Measurements from ENCODE around the gene CSN2. TPM values are rescaled to one million over a fixed set of nuclear protein-coding genes. Genes with fewer than 3 reads are reported as not detected.

CSN2 gene
- total RNA-seq, 1 experiment from 2014 or later: not detected

DNA sequence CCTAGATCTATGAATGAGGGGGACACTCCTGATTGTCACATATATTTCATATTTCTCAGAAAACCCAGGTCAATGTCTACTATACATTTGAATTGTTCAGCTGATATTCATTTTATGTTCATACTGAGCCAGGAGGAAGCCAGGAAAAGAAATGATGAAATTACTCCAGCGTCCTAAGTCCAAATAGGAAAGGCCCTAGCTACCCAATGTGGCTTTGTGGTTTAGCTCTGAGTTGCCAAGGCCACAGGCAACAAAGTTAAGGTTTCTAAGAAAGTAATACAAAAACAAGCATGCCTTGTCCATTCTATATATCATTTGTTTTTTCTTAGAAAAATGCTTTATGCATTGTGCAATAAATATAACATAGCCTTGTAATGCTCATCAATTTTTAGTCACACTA is 4.5 kb upstream of the CSN2 start:
- intact Hi-C loops (cut with micrococcal nuclease; ENCODE audit: unreplicated experiment): no loop called here
- no peak overlapping the region for H3K27ac ChIP-seq (ENCODE audit: low read depth, low read length, poor library complexity, severe bottlenecking)
- CTCF ChIA-PET: no interaction called here
- no peaks in the 10 kb centered on the region for H3K27me3 ChIP-seq (replicated peaks; ENCODE audit: insufficient read depth, low read depth, low read length, poor library complexity)
- no peak overlapping the region for H3K4me3 ChIP-seq (ENCODE audit: low read depth, low read length, poor library complexity, severe bottlenecking)
- H3K9me3 ChIP-seq (ENCODE audit: low read depth, low read length, poor library complexity, severe bottlenecking): no peaks in the 10 kb centered on the region
- POLR2A ChIA-PET (ENCODE audit: low non-redundant PET): no interaction called here
- no peak for TF ChIP-seq EZH2 (IDR thresholded peaks at IDR 0.05; ENCODE audit: borderline replicate concordance, low read depth, low read length, poor library complexity, severe bottlenecking)
- TF ChIP-seq, protein P1, sequence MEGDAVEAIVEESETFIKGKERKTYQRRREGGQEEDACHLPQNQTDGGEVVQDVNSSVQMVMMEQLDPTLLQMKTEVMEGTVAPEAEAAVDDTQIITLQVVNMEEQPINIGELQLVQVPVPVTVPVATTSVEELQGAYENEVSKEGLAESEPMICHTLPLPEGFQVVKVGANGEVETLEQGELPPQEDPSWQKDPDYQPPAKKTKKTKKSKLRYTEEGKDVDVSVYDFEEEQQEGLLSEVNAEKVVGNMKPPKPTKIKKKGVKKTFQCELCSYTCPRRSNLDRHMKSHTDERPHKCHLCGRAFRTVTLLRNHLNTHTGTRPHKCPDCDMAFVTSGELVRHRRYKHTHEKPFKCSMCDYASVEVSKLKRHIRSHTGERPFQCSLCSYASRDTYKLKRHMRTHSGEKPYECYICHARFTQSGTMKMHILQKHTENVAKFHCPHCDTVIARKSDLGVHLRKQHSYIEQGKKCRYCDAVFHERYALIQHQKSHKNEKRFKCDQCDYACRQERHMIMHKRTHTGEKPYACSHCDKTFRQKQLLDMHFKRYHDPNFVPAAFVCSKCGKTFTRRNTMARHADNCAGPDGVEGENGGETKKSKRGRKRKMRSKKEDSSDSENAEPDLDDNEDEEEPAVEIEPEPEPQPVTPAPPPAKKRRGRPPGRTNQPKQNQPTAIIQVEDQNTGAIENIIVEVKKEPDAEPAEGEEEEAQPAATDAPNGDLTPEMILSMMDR (conservative IDR thresholded peaks at IDR 0.05; ENCODE audit: low read depth, low read length): no peak
- DNase-seq (ENCODE audit: low spot score): no peak
- BruUV-seq (replicated peaks): no TSS peak
- no peaks in the 10 kb centered on the region for H3K36me3 ChIP-seq (ENCODE audit: insufficient read depth, low read length, poor library complexity, severe bottlenecking)
- H3K4me1 ChIP-seq (ENCODE audit: insufficient read depth, low read length, poor library complexity, severe bottlenecking): no peaks in the 10 kb centered on the region

DNA sequence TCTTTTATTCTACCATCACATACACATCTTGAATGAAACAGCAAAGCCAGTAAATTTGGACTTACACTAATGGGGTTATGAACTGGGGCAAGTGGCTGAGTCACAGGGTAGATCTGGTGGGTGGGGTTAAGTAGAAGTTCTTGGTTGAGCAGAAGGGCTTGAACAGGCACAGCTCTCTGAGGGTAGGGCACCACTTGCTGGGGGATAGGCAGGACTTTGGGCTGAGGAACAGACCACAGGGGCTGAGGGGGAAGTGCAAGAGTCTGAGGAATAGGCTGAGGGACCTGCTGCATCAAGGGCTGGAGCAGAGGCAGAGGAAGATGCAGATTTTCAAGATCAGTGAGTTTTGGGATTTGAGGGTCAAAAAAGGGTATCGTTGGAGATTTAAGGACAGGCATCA is 8.3 kb downstream of the CSN2 start:
- no peaks in the 10 kb centered on the region for H3K9me3 ChIP-seq (ENCODE audit: low read depth, low read length, poor library complexity, severe bottlenecking)
- intact Hi-C loops (cut with micrococcal nuclease; ENCODE audit: unreplicated experiment): no loop called here
- ChIA-PET CTCF (no interaction called here), POLR2A (ENCODE audit: low non-redundant PET) (no interaction called here)
- H3K4me3 ChIP-seq (ENCODE audit: low read depth, low read length, poor library complexity, severe bottlenecking): no peak overlapping the region
- DNase-seq (ENCODE audit: low spot score): no peak
- H3K36me3 ChIP-seq (ENCODE audit: insufficient read depth, low read length, poor library complexity, severe bottlenecking): no peaks in the 10 kb centered on the region
- H3K27ac ChIP-seq (ENCODE audit: low read depth, low read length, poor library complexity, severe bottlenecking): no peak overlapping the region
- H3K4me1 ChIP-seq (ENCODE audit: insufficient read depth, low read length, poor library complexity, severe bottlenecking): no peaks in the 10 kb centered on the region
- TF ChIP-seq EZH2 (IDR thresholded peaks at IDR 0.05; ENCODE audit: borderline replicate concordance, low read depth, low read length, poor library complexity, severe bottlenecking): no peak
- TF ChIP-seq, protein P1 (conservative IDR thresholded peaks at IDR 0.05; ENCODE audit: low read depth, low read length): no peak
- no TSS peak for BruUV-seq (replicated peaks)
- no peaks in the 10 kb centered on the region for H3K27me3 ChIP-seq (replicated peaks; ENCODE audit: insufficient read depth, low read depth, low read length, poor library complexity)

DNA sequence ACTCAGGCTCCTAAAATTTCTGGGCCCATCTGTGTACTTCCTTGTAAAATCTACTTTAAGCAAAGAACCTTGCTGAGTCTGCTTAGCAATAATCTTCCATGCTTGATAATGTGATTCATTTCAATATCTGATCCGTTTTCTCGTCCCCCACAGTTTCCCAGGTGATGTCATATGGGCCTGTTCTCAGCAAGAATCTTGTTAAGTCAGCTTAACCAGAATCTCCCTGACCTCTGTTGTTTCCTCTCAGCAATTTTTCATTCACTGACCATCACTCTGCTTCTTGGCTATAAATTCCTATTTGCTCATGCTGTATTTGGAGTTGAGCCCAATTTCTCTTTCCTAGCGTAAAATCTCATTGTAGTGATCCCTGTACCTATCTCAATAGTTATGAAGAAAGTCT is 13.9 kb downstream of the CSN2 start:
- BruUV-seq (replicated peaks): no TSS peak
- POLR2A ChIA-PET (ENCODE audit: low non-redundant PET): no interaction called here
- CTCF ChIA-PET: no interaction called here

More for the DNA sequence above, 13.9 kb downstream of the CSN2 start:
- Histone ChIP-seq H3K27me3 (replicated peaks; ENCODE audit: insufficient read depth, low read depth, low read length, poor library complexity) (no peaks in the 10 kb centered on the region), H3K4me3 (ENCODE audit: low read depth, low read length, poor library complexity, severe bottlenecking) (no peak overlapping the region), H3K27ac (ENCODE audit: low read depth, low read length, poor library complexity, severe bottlenecking) (no peak overlapping the region), H3K4me1 (ENCODE audit: insufficient read depth, low read length, poor library complexity, severe bottlenecking) (no peaks in the 10 kb centered on the region), H3K36me3 (ENCODE audit: insufficient read depth, low read length, poor library complexity, severe bottlenecking) (no peaks in the 10 kb centered on the region), H3K9me3 (ENCODE audit: low read depth, low read length, poor library complexity, severe bottlenecking) (no peaks in the 10 kb centered on the region)
- no peak for DNase-seq (ENCODE audit: low spot score)
- intact Hi-C loops (cut with micrococcal nuclease; ENCODE audit: unreplicated experiment): no loop called here
- TF ChIP-seq EZH2 (IDR thresholded peaks at IDR 0.05; ENCODE audit: borderline replicate concordance, low read depth, low read length, poor library complexity, severe bottlenecking): no peak
- TF ChIP-seq, protein P1 (conservative IDR thresholded peaks at IDR 0.05; ENCODE audit: low read depth, low read length): no peak
